Lower lobe of right lung (tissue), 2 donors: Measurements from ENCODE around the gene PTPN4. TPM values are rescaled to one million over a fixed set of nuclear protein-coding genes. Genes with fewer than 3 reads are reported as not detected.

ENCODE experiments used
- ATAC-seq, 2 donors: fragments of 200-7000 bp; cut with Tn5 transposase; one replicate each; pipeline ENCODE4 v1.9.1; 2020 to 2022; ENCODE audit warnings: mild to moderate bottlenecking in 2 of 2, moderate library complexity in 2 of 2
- DNase-seq: peaks from one replicate; pipeline ENCODE4 v3.0.0-alpha.2; 2020
- H3K27ac ChIP-seq: fragments of 200-600 bp; one replicate; pipeline ENCODE4 v1.8.0; 2022
- H3K27me3 ChIP-seq: fragments of 200-600 bp; one replicate; pipeline ENCODE4 v1.8.0; 2022; ENCODE audit warnings: low read depth
- H3K36me3 ChIP-seq: fragments of 200-600 bp; one replicate; pipeline ENCODE4 v1.8.0; 2022; ENCODE audit warnings: mild to moderate bottlenecking
- H3K4me1 ChIP-seq: fragments of 200-600 bp; one replicate; pipeline ENCODE4 v1.8.0; 2022
- H3K4me3 ChIP-seq: fragments of 200-600 bp; one replicate; pipeline ENCODE4 v1.8.0; 2022; ENCODE audit warnings: mild to moderate bottlenecking
- H3K9me3 ChIP-seq: fragments of 200-600 bp; one replicate; pipeline ENCODE4 v1.8.0; 2022
- intact Hi-C: fragments of 100-400 bp; cut with DNase I; formaldehyde crosslinking; loops from one replicate; pipeline ENCODE4 v1.11.0; 2022
- total RNA-seq: library from RNA; stranded (reverse); fragmentation: NEBNext Ultra II Directional; extraction: Animal tissue kit (Norgen Biotek cat#: 25700); gene quantifications from one replicate; pipeline ENCODE4 v1.2.1, GENCODE V29; 2021
- TF ChIP-seq, protein P1 (sequence below): fragments of 200-600 bp; IDR thresholded peaks from one replicate; pipeline ENCODE4 v1.8.0; 2022; ENCODE audit warnings: antibody characterized with exemption, mild to moderate bottlenecking
- donor health status: DM: no; HTN: yes; CAD: no; lungs with severe emphysema.

The PTPN4 gene
- total RNA-seq, 1 donor from 2014 or later, result 44.5 TPM

GRCh38 chr2:119748135-119748534 lies 11.6 kb upstream of the PTPN4 start:
- no peak for DNase-seq
- no peak overlapping the region for H3K27ac ChIP-seq
- H3K36me3 ChIP-seq, result no peaks in the 10 kb centered on the region
- TF ChIP-seq, protein P1, sequence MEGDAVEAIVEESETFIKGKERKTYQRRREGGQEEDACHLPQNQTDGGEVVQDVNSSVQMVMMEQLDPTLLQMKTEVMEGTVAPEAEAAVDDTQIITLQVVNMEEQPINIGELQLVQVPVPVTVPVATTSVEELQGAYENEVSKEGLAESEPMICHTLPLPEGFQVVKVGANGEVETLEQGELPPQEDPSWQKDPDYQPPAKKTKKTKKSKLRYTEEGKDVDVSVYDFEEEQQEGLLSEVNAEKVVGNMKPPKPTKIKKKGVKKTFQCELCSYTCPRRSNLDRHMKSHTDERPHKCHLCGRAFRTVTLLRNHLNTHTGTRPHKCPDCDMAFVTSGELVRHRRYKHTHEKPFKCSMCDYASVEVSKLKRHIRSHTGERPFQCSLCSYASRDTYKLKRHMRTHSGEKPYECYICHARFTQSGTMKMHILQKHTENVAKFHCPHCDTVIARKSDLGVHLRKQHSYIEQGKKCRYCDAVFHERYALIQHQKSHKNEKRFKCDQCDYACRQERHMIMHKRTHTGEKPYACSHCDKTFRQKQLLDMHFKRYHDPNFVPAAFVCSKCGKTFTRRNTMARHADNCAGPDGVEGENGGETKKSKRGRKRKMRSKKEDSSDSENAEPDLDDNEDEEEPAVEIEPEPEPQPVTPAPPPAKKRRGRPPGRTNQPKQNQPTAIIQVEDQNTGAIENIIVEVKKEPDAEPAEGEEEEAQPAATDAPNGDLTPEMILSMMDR, result no peak
- no peak overlapping the region for H3K4me3 ChIP-seq
- intact Hi-C loops, result no loop called here
- no peak for ATAC-seq
- no peaks in the 10 kb centered on the region for H3K27me3 ChIP-seq
- no peaks in the 10 kb centered on the region for H3K9me3 ChIP-seq
- H3K4me1 ChIP-seq, result no peaks in the 10 kb centered on the region

GRCh38 chr2:119749477-119750012 lies 10.2 kb upstream of the PTPN4 start:
- DNase-seq, result no peak
- intact Hi-C loops, result loop anchor here (10.0 kb wide), 1 partner anchor 75 kb away; no protein-coding TSS in a partner anchor
- Histone ChIP-seq H3K9me3 (no peaks in the 10 kb centered on the region), H3K27ac (no peak overlapping the region), H3K4me1 (no peaks in the 10 kb centered on the region), H3K36me3 (no peaks in the 10 kb centered on the region), H3K4me3 (no peak overlapping the region), H3K27me3 (no peaks in the 10 kb centered on the region)
- ATAC-seq, result no peak
- TF ChIP-seq, protein P1, result no peak

GRCh38 chr2:119751706-119752105 lies 8.0 kb upstream of the PTPN4 start:
- Histone ChIP-seq H3K9me3 (no peaks in the 10 kb centered on the region), H3K4me1 (no peaks in the 10 kb centered on the region), H3K27ac (no peak overlapping the region), H3K27me3 (no peaks in the 10 kb centered on the region), H3K4me3 (no peak overlapping the region), H3K36me3 (no peaks in the 10 kb centered on the region)
- TF ChIP-seq, protein P1, result no peak
- no peak for ATAC-seq
- intact Hi-C loops, result loop anchor here (10.0 kb wide), 1 partner anchor 73 kb away; no protein-coding TSS in a partner anchor
- no peak for DNase-seq

- no peaks in the 10 kb centered on the region for H3K36me3 ChIP-seq
- H3K9me3 ChIP-seq, result no peaks in the 10 kb centered on the region
- DNase-seq (no peak), ATAC-seq (peak; percentile 71 to 85)
- no peaks in the 10 kb centered on the region for H3K4me1 ChIP-seq
- no peaks in the 10 kb centered on the region for H3K27me3 ChIP-seq
- TF ChIP-seq, protein P1, result peak; percentile 71
- no peak overlapping the region for H3K4me3 ChIP-seq
- intact Hi-C loops, result loop anchor here (10.0 kb wide), 1 partner anchor 72 kb away; no protein-coding TSS in a partner anchor
- no peak overlapping the region for H3K27ac ChIP-seq
These were observed 6.4 kb upstream of the PTPN4 start for GRCh38 chr2:119753041-119753929.

- no peaks in the 10 kb centered on the region for H3K36me3 ChIP-seq
- intact Hi-C loops, result loop anchor here (10.0 kb wide), 1 partner anchor 71 kb away; no protein-coding TSS in a partner anchor
- DNase-seq, result no peak
These were observed 5.8 kb upstream of the PTPN4 start for GRCh38 chr2:119753930-119754321.

More at GRCh38 chr2:119753930-119754321, 5.8 kb upstream of the PTPN4 start:
- no peak for ATAC-seq
- H3K4me3 ChIP-seq, result no peak overlapping the region
- H3K9me3 ChIP-seq, result no peaks in the 10 kb centered on the region
- H3K27ac ChIP-seq, result no peak overlapping the region
- no peaks in the 10 kb centered on the region for H3K27me3 ChIP-seq
- TF ChIP-seq, protein P1, result no peak
- H3K4me1 ChIP-seq, result no peaks in the 10 kb centered on the region
